ENCODE measurements around the gene TAF3.

The TAF3 gene

DNA sequence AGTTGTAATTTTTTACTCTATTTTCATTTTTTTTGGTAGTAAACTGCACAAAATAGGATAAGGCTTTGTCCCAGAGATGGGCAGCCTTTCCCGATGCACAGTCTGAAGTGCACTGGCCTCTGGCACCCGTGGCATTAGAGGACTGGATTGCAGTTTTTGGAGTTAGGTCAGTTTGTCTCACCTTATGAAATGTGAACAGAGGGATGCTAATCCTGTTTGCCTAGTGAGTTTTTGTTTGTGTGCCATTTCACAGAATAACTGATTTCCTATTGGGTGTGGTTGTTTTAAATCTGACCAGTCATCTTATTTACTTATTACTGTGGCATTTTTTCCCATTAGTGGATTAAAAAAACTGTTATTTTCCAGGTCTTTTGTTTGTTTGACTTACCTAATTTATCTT is 126.7 kb downstream of the TAF3 start:
- Histone ChIP-seq H2BK5ac (ENCODE audit: low read length) (no peak overlapping the region), H3K14ac (ENCODE audit: low read length) (no peak overlapping the region), H3K79me1 (ENCODE audit: low read depth, low read length) (no peaks in the 10 kb centered on the region), H3K4me1 (ENCODE audit: control insufficient read depth in 2 of 2, insufficient read depth in 1 of 2, low read depth in 1 of 2, low read length in 2 of 2) (no peaks in the 10 kb centered on the region), H3K27ac (replicated peaks; ENCODE audit: low read length) (no peak overlapping the region), H2BK120ac (ENCODE audit: low read depth, low read length) (no peak overlapping the region), H3K9ac (ENCODE audit: low read depth, low read length, poor library complexity) (no peak overlapping the region), H3K23ac (ENCODE audit: low read depth, low read length, poor library complexity) (no peak overlapping the region), H3K27me3 (ENCODE audit: control insufficient read depth in 3 of 3, insufficient read depth in 3 of 3, low read depth in 1 of 3, low read length in 3 of 3) (no peaks in the 10 kb centered on the region), H2BK12ac (ENCODE audit: low read length) (no peak overlapping the region), H3K4ac (ENCODE audit: low read length) (no peak overlapping the region), H2AFZ (ENCODE audit: low read length) (no peak overlapping the region), H3K18ac (ENCODE audit: low read length) (no peak overlapping the region), H2BK15ac (ENCODE audit: low read length) (no peak overlapping the region), H4K91ac (ENCODE audit: low read depth, low read length, poor library complexity) (no peak overlapping the region), H3K36me3 (replicated peaks in 1 of 2; ENCODE audit: control insufficient read depth in 2 of 2, insufficient read depth in 2 of 2, low read length in 2 of 2) (no peaks in the 10 kb centered on the region), H4K8ac (ENCODE audit: low read depth, low read length) (no peak overlapping the region), H2AK5ac (ENCODE audit: low read depth, low read length) (no peak overlapping the region), H3K4me3 (ENCODE audit: low read length in 2 of 2) (no peak overlapping the region), H3K9me3 (replicated peaks in 1 of 2; ENCODE audit: control insufficient read depth in 2 of 2, insufficient read depth in 1 of 2, low read depth in 1 of 2, low read length in 2 of 2) (no peaks in the 10 kb centered on the region), H3K4me2 (ENCODE audit: insufficient read depth, low read length, poor library complexity, severe bottlenecking) (no peak overlapping the region)
- WGBS, 2 donors (ENCODE audit: extremely low coverage in 2 of 2, insufficient read length in 2 of 2, insufficient replicate concordance in 1 of 2) = no CpG with 5 or more reads among the region's 2 CpGs
- no peak for DNase-seq (ENCODE audit: low spot score)

DNA sequence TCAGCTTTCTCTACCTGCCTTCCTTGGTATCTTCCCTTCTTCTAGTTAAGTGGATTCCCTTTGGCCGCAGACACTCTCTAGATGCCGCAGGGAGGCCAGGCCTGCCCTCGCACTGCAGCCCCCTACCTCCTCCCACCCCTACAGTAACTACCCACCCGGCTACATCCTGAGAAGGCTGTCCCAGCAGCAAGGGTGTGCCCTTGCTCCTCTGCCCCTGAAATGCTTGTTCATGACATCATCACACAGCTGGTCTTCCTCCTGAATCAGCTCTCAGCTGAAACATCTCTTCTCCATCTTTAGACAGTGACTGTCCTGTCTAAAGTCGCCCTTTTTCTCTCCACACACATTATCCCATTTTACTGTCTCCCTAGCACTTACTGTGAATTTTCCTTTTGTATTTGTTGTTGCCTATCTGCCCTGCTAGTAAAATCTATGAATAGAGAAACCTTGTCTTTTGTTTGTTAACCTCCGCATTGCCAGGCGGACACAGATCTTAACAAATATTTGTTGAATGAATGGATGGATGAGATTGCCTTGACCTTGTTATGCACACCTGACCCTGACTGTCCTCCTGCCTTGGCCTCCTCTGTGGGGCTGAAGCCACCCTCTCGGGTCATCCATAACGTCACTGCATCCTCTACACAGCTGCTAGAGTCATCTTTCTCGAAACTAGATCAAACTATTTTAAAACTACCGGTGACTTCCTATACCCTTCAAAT is 127.3 kb downstream of the TAF3 start:
- Histone ChIP-seq H2BK12ac (ENCODE audit: low read length) (no peak overlapping the region), H3K79me1 (ENCODE audit: low read depth, low read length) (no peaks in the 10 kb centered on the region), H3K27me3 (ENCODE audit: control insufficient read depth in 3 of 3, insufficient read depth in 3 of 3, low read depth in 1 of 3, low read length in 3 of 3) (no peaks in the 10 kb centered on the region), H3K36me3 (replicated peaks in 1 of 2; ENCODE audit: control insufficient read depth in 2 of 2, insufficient read depth in 2 of 2, low read length in 2 of 2) (no peaks in the 10 kb centered on the region), H2BK15ac (ENCODE audit: low read length) (no peak overlapping the region), H2BK120ac (ENCODE audit: low read depth, low read length) (no peak overlapping the region), H3K4ac (ENCODE audit: low read length) (no peak overlapping the region), H3K9me3 (replicated peaks in 1 of 2; ENCODE audit: control insufficient read depth in 2 of 2, insufficient read depth in 1 of 2, low read depth in 1 of 2, low read length in 2 of 2) (no peaks in the 10 kb centered on the region), H4K8ac (ENCODE audit: low read depth, low read length) (no peak overlapping the region), H3K14ac (ENCODE audit: low read length) (no peak overlapping the region), H3K27ac (replicated peaks; ENCODE audit: low read length) (no peak overlapping the region), H3K23ac (ENCODE audit: low read depth, low read length, poor library complexity) (no peak overlapping the region), H2BK5ac (ENCODE audit: low read length) (no peak overlapping the region), H3K4me1 (ENCODE audit: control insufficient read depth in 2 of 2, insufficient read depth in 1 of 2, low read depth in 1 of 2, low read length in 2 of 2) (no peaks in the 10 kb centered on the region), H3K9ac (ENCODE audit: low read depth, low read length, poor library complexity) (no peak overlapping the region), H3K4me2 (ENCODE audit: insufficient read depth, low read length, poor library complexity, severe bottlenecking) (no peak overlapping the region), H2AK5ac (ENCODE audit: low read depth, low read length) (no peak overlapping the region), H3K4me3 (ENCODE audit: low read length in 2 of 2) (no peak overlapping the region), H2AFZ (ENCODE audit: low read length) (no peak overlapping the region), H3K18ac (ENCODE audit: low read length) (no peak overlapping the region), H4K91ac (ENCODE audit: low read depth, low read length, poor library complexity) (no peak overlapping the region)
- DNase-seq (ENCODE audit: low spot score) = no peak
- no CpG with 5 or more reads among the region's 11 CpGs for WGBS, 2 donors (ENCODE audit: extremely low coverage in 2 of 2, insufficient read length in 2 of 2, insufficient replicate concordance in 1 of 2)

DNA sequence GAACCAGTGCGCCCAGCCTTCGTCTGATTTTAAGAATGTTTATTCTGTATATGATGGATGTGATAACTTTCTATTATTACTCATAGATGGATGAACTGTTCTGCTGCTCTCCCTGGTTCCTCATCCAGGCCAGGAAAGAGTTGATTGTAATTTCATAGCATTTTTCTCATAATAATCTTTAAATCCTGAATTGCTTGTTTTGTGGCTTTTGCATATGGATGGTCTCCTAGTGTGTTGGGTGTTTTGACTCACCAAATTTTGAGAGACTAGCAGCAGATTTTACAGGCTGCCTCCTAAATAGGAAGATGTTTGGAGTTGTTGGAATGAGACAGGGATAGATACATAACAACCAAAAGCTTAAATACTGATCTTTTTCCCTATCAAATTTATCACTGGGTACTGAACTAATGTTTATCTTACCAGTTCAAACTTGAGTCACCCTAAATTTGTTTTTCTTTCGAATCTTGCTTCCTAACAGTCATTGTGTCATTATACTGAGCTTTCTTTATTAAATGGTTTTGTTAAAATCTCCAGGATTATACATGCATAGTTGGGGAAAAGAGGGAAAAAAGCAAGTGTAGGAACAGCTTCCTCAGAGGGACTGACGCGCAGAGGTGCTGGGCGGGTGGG is 130.2 kb downstream of the TAF3 start:
- Histone ChIP-seq H3K27ac (replicated peaks; ENCODE audit: low read length) (no peak overlapping the region), H4K91ac (ENCODE audit: low read depth, low read length, poor library complexity) (no peak overlapping the region), H4K8ac (ENCODE audit: low read depth, low read length) (no peak overlapping the region), H2AFZ (ENCODE audit: low read length) (no peak overlapping the region), H3K36me3 (replicated peaks in 1 of 2; ENCODE audit: control insufficient read depth in 2 of 2, insufficient read depth in 2 of 2, low read length in 2 of 2) (no peaks in the 10 kb centered on the region), H3K4ac (ENCODE audit: low read length) (no peak overlapping the region), H3K4me3 (ENCODE audit: low read length in 2 of 2) (no peak overlapping the region), H3K14ac (ENCODE audit: low read length) (no peak overlapping the region), H3K9ac (ENCODE audit: low read depth, low read length, poor library complexity) (no peak overlapping the region), H2BK120ac (ENCODE audit: low read depth, low read length) (no peak overlapping the region), H3K4me2 (ENCODE audit: insufficient read depth, low read length, poor library complexity, severe bottlenecking) (no peak overlapping the region), H3K4me1 (ENCODE audit: control insufficient read depth in 2 of 2, insufficient read depth in 1 of 2, low read depth in 1 of 2, low read length in 2 of 2) (no peaks in the 10 kb centered on the region), H3K9me3 (replicated peaks in 1 of 2; ENCODE audit: control insufficient read depth in 2 of 2, insufficient read depth in 1 of 2, low read depth in 1 of 2, low read length in 2 of 2) (no peaks in the 10 kb centered on the region), H2BK5ac (ENCODE audit: low read length) (no peak overlapping the region), H2BK12ac (ENCODE audit: low read length) (no peak overlapping the region), H2AK5ac (ENCODE audit: low read depth, low read length) (no peak overlapping the region), H3K27me3 (ENCODE audit: control insufficient read depth in 3 of 3, insufficient read depth in 3 of 3, low read depth in 1 of 3, low read length in 3 of 3) (no peaks in the 10 kb centered on the region), H2BK15ac (ENCODE audit: low read length) (no peak overlapping the region), H3K18ac (ENCODE audit: low read length) (no peak overlapping the region), H3K23ac (ENCODE audit: low read depth, low read length, poor library complexity) (no peak overlapping the region), H3K79me1 (ENCODE audit: low read depth, low read length) (no peaks in the 10 kb centered on the region)
- no peak for DNase-seq (ENCODE audit: low spot score)
- no CpG with 5 or more reads among the region's 6 CpGs for WGBS, 2 donors (ENCODE audit: extremely low coverage in 2 of 2, insufficient read length in 2 of 2, insufficient replicate concordance in 1 of 2)

DNA sequence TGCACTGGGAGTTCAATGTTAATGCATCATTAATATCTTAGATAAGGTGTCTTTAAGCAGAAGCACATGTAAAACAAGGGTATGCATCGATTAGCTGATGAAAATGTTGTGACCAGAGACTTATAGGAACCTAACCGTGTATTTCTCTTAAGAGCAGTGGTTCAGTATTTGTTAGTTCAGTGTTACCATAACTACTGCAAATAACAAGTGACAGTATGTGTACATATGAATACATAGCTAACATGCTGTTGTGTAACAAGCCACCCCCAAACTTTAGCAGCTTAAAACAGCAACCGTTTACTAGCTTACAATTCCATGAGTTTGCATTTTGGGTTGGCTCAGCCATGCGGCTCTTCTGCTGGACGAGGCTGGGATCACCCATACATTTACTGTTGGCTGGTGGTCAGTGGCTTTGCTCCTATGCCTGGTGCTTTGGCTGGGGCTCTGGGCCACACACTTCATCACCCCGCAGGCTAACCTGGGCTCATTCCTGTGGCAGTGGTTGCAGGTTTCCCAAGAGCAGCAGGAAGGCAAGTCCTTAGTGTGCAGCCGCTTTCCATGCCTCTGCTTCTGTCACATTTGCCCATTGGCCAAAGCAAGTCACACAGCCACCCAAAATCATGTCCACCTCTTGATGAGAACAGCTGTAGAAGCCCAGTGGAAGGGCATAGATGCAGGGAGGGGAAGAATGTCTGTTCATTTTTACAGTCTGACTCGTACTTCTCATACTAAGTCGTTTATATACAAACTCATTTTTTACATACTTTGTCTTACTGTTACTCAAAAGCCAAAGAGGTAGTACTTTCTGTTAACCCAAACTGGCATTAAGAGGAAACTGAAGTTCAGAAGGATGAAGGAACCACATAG is 132.9 kb downstream of the TAF3 start:
- no peak overlapping the region for H3K4me3 ChIP-seq (ENCODE audit: low read length in 2 of 2)
- H4K91ac ChIP-seq (ENCODE audit: low read depth, low read length, poor library complexity) = no peak overlapping the region
- no peak overlapping the region for H2AK5ac ChIP-seq (ENCODE audit: low read depth, low read length)
- no peak overlapping the region for H3K4me2 ChIP-seq (ENCODE audit: insufficient read depth, low read length, poor library complexity, severe bottlenecking)
- no peak overlapping the region for H3K23ac ChIP-seq (ENCODE audit: low read depth, low read length, poor library complexity)
- peak overlapping the region; percentile 54 for H3K18ac ChIP-seq (ENCODE audit: low read length)
- no peaks in the 10 kb centered on the region for H3K4me1 ChIP-seq (ENCODE audit: control insufficient read depth in 2 of 2, insufficient read depth in 1 of 2, low read depth in 1 of 2, low read length in 2 of 2)
- no peak overlapping the region for H3K27ac ChIP-seq (replicated peaks; ENCODE audit: low read length)
- H2BK15ac ChIP-seq (ENCODE audit: low read length) = no peak overlapping the region
- no peak overlapping the region for H3K4ac ChIP-seq (ENCODE audit: low read length)
- no peak overlapping the region for H2BK5ac ChIP-seq (ENCODE audit: low read length)
- no peaks in the 10 kb centered on the region for H3K9me3 ChIP-seq (replicated peaks in 1 of 2; ENCODE audit: control insufficient read depth in 2 of 2, insufficient read depth in 1 of 2, low read depth in 1 of 2, low read length in 2 of 2)
- no peak for DNase-seq (ENCODE audit: low spot score)
- no peak overlapping the region for H3K9ac ChIP-seq (ENCODE audit: low read depth, low read length, poor library complexity)
- H3K79me1 ChIP-seq (ENCODE audit: low read depth, low read length) = no peaks in the 10 kb centered on the region
- H3K27me3 ChIP-seq (ENCODE audit: control insufficient read depth in 3 of 3, insufficient read depth in 3 of 3, low read depth in 1 of 3, low read length in 3 of 3) = no peaks in the 10 kb centered on the region
- no peak overlapping the region for H3K14ac ChIP-seq (ENCODE audit: low read length)
- no peaks in the 10 kb centered on the region for H3K36me3 ChIP-seq (replicated peaks in 1 of 2; ENCODE audit: control insufficient read depth in 2 of 2, insufficient read depth in 2 of 2, low read length in 2 of 2)
- no peak overlapping the region for H2AFZ ChIP-seq (ENCODE audit: low read length)
- H2BK12ac ChIP-seq (ENCODE audit: low read length) = no peak overlapping the region
- no peak overlapping the region for H4K8ac ChIP-seq (ENCODE audit: low read depth, low read length)
- WGBS, 2 donors (ENCODE audit: extremely low coverage in 2 of 2, insufficient read length in 2 of 2, insufficient replicate concordance in 1 of 2) = no CpG with 5 or more reads among the region's 9 CpGs
- H2BK120ac ChIP-seq (ENCODE audit: low read depth, low read length) = no peak overlapping the region

Data from neuronal stem cell (in vitro differentiated cells).